Activated CD8-positive, alpha-beta memory T cell treated with anti-CD3 and anti-CD28 coated beads, Interleukin-2, amount 50 U/mL, for 1 hour (primary cell): Measurements from ENCODE around the gene FRMD5.
A peak's percentile ranks its signal among the peaks of the same experiment; 100 is the strongest.

Experiments
- DNase-seq: peaks from one replicate; pipeline ENCODE4 v3.0.0-alpha.2; 2020; ENCODE audit errors: extremely low read depth

FRMD5 gene

DNA sequence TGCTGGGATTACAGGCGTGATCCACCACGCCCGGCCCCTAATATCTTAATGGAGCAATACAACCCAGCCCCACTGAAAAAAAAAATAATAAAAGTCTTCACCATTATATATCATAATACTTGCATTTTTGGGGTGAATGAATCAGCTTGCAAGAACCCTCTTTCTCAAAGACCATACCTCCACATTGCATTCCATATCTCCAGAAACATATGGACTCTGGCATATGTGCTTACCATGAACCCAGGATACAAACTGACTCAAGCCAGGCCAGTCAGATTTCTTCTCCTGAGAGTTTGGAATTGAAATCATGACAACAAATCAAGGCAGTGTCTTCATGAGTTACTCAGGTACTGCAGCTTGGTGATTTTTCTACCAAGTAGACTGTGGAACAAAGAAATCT, 101.2 kb downstream of the FRMD5 start:
- no peak for DNase-seq

DNA sequence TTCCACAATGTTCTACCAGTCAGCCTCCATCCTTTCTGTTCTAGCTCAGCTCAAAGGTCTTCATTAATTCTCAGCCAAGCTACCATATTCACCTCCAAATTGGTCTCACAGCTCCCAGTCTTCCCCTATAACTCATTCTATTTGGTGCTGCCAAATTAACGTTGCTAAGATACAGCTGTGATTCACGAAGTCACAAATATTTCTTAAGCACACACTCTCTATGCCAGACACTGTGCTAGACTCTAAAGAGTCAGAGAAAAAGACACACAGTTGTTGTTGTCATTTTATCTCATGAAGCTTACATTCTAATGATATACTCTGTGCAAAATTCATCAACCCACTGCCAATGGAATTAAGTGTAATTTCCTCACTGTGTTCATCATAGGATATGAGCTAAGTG, 102.8 kb downstream of the FRMD5 start:
- no peak for DNase-seq

DNA sequence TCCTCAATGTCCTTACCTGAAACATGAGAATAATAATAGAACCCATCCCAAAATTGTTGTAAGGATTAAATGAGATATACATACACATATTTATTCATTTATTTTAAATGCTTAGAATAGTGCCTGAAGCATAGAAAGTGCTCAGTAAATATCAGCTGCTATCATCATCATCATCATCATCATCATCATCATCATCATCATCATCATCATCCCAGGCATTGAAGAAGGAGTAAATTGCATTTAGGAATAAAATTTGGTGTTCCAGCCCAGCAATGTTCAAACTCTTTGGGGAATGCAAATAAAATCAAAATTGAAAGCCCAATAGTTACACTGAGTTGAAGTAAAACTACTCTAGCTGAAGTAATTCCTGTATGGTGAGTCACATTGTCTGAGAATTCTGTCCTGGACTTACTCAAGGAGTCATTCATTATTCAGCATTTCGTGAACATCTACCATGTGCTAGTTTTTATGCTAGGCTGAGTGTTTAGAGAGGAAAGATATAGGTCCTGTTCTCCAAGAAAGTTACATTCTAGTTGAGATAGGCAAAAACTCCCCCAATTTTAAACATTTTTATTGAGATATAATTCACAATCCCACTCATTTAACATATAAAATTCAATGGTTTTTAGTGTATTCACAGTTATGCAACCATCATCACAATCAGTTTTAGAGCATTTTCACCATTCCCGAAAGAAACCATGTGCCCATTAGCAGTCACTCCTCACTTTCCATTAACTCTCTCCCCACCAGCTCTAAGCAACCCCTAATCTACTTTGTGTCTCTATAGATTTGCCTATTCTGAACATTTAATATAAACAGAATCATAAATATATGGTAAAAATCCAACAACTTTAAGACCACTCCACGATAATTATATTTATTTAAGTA, 107.2 kb downstream of the FRMD5 start:
- no peak for DNase-seq

DNA sequence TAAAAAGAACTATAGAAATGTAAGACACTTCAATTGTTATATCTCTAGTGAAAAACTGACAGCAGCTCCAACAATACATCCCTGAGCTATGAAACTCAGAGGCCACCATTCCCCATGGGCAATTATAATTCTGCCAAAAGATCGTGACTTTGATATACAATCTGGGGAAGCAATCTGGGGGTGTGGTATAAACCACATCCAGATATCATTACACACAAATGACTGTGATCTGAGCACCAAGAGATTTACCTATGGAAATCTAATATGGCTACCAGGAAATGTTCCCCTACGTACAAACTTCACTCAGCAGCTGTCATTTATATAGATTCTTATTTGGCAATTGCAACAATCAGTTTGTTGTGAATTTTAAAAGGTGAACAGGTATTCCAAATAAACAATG, 110.3 kb downstream of the FRMD5 start:
- no peak for DNase-seq

DNA sequence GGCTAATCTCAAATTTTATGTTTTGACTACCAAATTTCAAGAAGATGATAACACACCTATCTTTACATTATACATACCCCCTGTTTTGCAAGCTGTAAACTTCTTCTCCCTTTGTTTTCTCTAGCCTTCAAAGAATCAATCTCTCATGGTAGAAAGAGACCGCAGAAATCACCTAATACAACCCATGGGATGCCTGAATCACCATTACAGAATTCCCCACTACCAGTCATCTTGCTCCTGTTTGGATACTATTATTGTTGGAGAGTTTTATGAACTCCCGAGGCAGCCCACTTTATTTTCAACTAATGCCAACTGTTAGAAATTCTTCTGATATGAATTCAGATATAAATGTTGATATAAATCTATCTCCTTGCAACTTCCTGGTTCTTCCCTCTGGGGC, 110.9 kb downstream of the FRMD5 start:
- DNase-seq: no peak

DNA sequence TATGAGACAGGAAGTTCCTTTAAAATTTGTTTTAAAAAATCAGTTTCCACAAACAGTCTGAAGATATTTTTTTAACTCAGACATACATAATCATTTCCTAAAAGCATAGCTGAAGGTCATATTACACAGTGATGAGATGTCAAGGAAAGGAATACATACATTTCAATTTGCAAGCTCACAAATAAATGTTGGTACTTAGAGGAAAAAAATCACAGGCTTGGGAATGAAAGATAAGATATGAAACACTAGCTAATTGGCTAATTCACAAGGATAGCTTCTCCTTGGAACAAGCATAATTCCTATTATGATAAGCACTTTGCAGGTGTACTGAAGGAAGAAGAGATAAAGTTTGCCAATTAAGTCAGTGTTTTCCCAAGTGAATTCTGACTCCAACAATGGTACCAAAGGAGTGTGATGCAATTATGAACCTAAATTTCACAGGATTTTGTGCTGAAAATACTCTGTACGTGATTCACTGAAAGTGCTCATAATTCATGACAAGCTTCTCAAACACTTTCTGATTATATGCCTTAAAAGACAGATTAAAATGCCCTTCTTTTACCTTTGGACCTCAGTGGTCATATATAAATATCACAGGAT, 112.4 kb downstream of the FRMD5 start:
- no peak for DNase-seq

DNA sequence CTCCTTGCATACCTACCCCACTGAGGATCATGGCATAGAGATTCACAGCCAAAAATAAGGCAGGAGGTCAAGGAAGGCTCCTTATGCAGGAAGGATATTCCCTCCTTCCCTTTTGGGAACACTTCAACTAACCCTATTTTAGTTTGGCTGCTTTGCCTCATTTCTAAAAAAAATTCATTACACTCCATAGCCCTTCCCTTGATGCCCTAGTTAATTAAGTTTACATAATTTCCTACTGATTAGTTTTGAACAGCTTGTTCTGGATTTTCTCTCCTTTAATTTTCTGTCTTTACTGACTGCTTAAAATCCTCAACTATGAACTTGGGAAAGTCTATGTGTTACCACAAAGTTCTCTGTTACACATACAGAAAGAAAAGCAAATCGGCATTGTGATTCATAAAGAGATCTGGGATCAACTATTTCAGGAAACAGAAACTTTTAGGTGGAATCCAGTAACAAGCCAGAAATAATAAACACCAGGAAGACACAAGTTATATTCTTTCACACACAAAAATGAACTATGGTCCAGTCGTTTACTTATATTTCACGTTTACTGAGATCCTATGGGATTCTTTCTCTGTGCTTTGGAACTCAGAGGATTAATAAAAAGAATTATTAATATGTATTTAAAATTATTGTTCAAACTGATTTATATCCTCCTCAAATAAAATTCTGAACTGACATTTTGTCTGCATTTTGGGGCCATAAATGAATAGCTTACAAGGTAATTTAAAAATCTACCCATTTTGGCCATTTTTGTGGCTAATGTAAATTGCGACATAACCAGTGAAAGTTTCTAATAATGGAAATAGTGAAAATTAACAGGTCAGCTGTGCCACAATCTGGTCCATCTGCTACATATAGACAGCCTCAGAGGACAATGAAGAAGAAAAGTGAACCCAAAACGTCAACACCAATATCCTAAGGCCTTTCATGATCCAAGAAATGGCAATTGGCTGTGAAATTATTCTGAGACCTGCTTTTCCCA, 113.8 kb downstream of the FRMD5 start:
- no peak for DNase-seq

DNA sequence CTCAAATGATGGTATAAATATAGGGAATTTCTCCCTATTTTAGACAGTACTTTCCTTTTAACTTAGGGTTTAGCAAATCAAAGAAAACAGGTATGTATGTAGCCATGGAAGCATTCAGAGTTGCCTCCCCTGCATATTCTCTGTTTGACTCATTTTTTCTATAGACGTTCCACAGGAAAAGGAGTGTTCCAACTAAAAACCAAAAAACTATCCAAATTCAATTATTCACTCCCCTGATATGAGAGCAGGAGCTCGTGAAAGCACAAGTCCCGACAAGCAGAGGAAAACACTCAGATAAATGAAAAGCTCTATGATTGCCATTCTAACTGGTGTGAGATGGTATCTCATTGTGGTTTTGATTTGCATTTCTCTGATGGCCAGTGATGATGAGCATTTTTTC, 119.5 kb downstream of the FRMD5 start:
- DNase-seq: no peak

DNA sequence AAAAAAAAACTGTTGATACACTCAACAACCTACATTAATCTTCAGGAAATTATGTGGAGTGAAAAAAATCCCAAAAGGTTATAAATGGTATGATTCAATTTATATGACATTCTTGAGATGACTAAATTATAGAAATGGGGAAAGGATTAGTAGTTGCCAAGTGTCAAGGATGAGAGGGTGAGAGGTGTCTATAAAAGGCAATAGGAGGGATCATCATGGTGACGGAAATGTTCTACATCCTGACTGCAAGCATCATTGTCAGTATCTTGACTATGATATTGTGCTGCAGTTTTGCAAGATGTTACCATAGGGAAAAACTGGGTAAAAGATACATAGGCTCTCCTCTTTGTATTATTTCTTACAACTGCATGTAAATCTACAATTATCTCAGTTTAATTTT, 125.6 kb downstream of the FRMD5 start:
- no peak for DNase-seq

DNA sequence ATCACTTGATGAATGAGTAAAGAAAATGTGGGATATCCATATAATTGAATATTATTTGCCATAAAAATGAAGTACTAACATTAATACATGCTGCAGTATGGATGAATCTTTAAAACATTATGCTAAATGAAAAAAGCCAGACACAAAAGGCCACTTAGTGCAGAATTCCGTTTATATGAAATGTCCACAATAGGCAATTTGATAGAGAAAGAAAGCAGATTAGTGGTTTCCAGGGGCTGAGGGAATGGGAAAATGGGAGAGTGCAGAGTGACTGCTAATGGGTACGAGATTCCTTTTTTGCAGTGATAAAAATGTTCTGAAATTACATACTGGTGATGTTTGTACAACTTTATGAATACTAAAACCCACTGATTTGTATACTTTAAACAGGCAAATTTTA, 126.7 kb downstream of the FRMD5 start:
- no peak for DNase-seq

DNA sequence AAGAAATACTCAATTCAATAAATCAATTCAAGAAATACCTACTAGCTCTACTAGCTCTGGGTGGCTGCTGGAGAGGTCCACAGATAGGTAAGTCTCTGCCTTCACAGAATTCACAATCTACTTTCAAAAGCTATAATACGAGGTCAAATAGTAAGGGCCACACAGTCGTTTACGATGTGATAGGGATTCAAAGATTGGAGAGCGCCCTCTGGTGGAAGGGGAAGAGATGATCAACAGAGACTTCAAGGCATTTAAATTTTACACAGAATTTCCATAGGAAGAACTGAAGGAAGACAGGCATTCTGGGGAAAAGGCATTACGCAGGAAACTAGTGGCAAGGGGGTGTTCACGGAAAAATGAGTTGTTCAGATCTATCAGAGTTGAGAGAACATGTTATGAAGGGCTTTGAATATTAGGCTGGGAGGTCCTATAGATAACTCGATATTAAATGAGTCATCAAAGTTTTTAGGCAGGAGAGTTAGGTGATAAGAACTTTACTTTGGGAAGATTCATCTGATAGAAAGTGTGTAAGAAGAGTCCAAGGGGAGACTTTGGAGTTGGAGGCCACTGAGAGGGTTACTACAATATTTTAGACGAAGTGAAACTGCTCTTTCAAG, 128.8 kb downstream of the FRMD5 start:
- DNase-seq: peak; percentile 16

DNA sequence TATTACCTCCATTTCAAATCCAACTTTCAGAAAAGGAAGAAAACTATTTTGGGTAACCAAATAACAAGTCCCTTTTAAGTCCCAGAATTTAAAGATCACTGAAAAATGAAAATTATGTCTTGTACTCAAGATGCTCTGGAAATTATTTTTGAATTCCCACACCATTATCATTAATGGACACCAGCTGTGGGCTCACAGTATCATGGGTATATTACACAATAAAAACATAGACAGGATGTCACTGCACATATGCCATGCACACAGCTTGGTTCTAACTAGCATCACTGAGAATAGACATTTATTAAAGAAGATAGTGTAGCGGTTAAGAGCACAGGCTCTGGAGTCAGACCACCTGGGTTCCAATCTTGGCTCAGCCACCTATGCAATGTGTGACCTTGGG, 130.4 kb downstream of the FRMD5 start:
- no peak for DNase-seq

DNA sequence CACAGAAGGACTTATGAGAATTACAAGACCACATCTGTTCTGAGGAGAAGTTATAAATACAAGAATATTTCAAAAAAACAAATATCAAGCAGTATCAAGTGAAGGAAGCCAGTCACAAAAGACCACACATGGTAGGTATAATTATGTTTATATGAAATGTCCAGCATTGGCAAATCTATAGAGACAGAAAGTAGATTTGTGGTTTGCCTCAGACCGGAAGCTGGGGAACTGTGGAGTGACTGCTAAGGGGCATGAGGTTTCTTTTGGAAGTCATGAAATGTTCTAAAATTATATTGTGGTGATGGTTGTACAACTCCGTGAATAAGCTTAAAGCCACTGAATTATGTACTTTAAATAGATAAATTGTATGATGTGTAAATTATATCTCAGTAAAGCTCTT, 136.9 kb downstream of the FRMD5 start:
- DNase-seq: no peak

DNA sequence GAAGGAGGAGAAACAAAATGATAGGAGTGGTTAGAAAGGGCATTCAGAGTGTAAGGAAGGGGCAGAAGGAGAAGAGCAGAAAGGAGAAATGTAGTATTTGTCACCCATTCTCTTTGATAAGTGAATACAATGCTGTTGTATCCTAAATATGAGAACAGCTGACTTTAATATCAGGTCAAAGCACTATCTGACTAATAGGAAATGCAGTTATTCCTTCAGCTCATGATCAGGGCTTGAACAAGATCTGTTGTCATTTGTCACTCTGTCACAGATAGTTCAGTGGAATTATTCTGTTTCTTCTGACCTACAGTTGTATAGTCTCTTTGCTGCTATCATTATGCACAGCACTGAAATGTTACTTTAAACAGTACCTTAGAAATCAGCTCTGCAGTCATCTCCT, 149.4 kb downstream of the FRMD5 start:
- no peak for DNase-seq

DNA sequence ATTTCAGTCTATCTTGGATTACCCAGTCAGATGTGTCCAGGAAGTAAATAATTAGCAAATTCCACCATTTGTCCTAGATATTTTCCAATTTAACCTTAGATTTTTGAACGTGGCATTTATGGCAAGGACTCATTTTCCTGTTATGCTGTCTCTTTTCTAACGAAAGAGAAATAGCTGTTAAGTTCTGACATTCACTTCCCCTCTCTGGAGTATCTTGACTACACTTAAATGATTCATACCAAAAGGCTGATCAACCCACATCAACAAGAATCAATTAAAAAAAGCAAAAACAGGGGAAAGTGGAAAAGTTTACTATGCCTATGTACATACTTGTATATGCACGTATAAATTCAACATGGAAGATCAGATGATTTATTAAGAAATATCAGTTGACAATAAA, 149.9 kb downstream of the FRMD5 start:
- DNase-seq: no peak

DNA sequence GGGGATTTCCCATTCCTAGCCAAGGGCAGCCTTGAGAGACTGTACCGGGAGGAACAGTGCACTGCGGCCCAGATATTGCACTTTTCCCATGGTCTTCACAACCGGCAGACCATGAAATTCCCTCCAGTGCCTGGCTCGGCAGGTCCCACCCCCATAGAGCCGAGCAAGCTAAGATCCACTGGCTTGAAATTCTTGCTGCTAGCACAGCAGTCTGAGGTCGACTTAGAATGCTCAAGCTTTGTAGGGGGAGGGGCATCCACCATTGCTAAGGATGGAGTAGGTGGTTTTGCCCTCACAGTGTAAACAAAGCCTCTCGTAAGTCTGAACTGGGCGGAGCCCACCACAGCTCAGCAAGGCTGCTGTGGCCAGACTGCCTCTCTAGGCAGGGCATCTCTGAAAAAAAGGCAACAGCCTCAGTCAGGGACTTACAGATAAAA, 156.3 kb downstream of the FRMD5 start:
- DNase-seq: no peak

DNA sequence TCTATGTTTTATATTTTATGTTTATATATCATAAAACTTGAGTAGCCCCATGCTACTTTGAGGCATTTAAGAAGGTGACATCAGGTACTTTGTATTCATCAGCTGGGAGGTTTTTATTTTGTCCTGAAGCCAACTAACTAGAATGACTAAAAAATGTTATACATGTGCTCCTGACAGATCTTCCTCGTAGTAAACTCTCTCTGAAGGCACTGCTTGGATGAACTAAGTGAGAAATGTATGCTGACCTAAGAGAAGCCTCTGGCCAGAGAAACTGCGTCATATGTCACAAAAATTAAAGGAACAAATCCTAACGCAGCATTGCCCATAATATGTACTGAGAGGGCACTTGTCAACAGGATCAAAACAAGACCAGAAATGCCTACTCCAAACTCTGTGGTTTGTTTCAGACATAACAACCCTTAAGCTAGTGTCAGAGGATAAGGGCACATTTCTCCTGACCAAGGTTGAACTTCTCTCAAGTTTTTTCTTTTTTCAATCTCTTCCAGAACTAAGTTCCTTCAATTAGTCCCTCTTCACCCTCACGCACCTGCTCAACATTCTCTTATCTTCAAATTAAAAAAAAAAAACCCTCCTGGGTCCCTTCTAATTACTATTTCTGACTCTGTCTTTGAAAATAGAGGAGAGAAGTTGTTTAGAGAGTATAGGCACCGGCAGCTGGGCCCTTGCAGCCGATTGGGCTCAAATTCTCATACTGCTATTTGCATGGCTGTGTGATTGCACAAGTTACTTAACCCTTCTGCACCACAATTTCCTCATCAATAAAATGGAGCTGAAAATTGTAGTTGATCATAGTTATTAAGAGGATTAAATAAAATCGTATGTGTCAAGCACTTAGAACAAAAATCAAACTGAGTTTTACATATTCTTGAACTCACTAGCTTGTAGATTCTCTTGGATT, 159.0 kb downstream of the FRMD5 start:
- no peak for DNase-seq

DNA sequence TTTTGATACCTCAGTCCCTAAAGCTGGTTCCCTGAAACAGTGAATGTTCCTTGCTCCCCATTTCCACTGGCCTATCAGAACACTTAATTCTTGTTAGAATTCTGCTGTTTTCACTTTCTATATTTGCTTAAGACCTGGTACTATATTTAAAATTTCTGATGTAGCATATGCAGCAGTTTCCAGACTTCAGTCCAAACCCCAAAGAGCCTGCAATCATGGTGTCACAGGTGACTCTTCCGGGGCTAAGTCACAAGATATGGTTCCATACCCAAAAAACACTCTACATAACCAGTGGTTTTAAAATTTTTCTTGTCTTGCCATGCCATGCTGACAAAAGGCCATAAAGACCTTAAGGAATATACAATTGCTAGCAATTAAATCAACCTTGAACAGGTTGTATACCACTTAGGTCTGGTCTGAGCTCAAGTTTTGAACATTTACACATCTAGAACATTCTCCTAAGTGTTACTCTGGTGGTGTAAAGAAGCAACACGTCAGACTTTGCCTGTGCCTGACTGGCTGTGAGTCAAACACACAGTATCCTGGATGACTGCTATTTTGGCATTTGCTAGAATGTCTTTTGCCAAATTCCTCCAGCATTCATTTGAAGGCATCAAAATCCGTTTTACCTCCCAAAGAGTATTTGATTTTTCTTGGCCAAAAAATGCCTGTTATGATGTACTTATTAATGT, 160.0 kb downstream of the FRMD5 start:
- no peak for DNase-seq

DNA sequence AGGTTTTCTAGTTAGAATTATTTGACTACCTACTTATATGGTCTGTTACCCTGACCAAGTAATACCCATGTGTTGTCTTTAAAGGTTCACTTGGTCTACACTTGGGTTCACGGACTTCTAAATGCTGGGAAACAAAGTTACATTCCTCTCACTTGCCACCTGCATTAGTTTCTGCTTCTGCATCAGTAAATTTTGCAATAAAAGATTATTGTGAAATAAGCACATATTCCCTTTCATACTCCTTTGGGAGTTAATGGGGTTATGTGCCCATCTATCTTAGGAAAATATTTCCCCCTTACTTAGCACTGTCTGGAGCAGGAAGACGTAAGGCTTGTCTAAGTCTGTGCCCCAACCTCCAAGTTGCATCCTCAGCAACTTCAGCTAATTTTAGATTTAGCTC, 160.7 kb downstream of the FRMD5 start:
- no peak for DNase-seq

DNA sequence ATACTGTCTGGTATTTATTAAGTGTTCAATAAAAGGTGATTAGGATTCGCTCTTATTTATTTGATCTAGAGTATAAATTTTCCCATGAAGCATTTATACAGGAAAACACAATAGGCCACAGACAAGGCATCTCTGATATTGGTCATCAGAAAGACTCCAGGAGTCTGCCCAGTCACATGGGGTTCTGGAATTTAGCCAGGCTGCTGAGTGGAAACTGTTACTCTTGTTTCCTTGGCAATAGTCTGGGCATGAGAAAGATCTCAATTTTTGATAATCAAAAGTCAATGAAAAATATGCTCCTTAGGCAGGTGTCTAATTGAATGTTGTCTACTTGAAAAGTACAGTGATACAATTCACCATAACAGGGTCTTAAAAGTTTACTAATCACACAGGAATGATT, 161.2 kb downstream of the FRMD5 start:
- no peak for DNase-seq
